GM13976 (cell line): ENCODE data around the gene IL22RA1.

ENCODE experiments used
- DNase-seq: peaks from one replicate; pipeline ENCODE4 v3.0.0; 2012; ENCODE audit warnings: low spot score
- in situ Hi-C: fragments of 300-500 bp; cut with MboI; formaldehyde crosslinking; loops from one replicate; pipeline ENCODE4 v1.12.0; 2022; ENCODE audit warnings: low sequenced_read_pairs, mixed read lengths, inconsistent platforms; ENCODE audit not compliant: unreplicated experiment
- TF ChIP-seq, protein P1 (sequence below): IDR thresholded peaks from 2 replicates; pipeline ENCODE4 v1.5.1; 2012; ENCODE audit warnings: borderline replicate concordance, mild to moderate bottlenecking; ENCODE audit not compliant: insufficient read depth; ENCODE audit errors: extremely low read depth, missing control alignments, control extremely low read depth

The IL22RA1 gene

DNA sequence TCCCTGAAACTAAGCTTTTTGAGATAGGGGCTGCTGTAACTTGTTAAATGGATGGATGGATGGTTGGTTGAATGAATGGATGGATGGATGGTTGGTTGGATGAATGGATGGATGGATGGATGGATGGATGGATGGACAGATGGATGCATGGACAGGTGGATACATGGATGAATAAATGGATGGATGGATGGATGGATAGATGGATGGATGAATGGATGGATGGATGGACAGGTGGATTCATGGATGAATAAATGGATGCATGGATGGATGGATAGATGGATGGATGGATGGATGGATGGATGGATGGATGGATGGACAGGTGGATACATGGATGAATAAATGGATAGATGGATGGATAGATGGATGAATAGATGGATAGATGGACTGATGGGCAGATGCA is 57.9 kb downstream of the IL22RA1 start:
- in situ Hi-C loops = no loop called here
- no peak for DNase-seq
- TF ChIP-seq, protein P1, sequence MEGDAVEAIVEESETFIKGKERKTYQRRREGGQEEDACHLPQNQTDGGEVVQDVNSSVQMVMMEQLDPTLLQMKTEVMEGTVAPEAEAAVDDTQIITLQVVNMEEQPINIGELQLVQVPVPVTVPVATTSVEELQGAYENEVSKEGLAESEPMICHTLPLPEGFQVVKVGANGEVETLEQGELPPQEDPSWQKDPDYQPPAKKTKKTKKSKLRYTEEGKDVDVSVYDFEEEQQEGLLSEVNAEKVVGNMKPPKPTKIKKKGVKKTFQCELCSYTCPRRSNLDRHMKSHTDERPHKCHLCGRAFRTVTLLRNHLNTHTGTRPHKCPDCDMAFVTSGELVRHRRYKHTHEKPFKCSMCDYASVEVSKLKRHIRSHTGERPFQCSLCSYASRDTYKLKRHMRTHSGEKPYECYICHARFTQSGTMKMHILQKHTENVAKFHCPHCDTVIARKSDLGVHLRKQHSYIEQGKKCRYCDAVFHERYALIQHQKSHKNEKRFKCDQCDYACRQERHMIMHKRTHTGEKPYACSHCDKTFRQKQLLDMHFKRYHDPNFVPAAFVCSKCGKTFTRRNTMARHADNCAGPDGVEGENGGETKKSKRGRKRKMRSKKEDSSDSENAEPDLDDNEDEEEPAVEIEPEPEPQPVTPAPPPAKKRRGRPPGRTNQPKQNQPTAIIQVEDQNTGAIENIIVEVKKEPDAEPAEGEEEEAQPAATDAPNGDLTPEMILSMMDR = no peak

DNA sequence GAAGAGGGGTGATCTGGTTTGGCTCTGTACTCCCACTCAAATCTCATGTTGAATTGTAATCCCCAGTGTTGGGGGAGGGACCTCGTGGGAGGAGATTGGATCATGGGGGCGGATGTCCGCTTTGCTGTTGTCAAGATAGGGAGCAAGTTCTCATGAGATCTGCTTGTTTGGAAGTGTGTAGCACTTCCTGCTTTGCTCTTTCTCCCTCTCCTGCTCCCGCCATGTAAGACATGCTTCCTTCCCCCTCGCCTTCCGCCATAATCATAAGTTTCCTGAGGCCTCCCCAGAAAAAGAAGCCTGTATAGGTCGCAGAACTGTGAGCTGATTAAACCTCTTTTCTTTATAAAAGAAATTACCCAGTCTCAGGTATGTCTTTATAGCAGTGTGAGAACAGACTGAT is 58.9 kb downstream of the IL22RA1 start:
- DNase-seq = no peak
- TF ChIP-seq, protein P1 = no peak
- in situ Hi-C loops = no loop called here

DNA sequence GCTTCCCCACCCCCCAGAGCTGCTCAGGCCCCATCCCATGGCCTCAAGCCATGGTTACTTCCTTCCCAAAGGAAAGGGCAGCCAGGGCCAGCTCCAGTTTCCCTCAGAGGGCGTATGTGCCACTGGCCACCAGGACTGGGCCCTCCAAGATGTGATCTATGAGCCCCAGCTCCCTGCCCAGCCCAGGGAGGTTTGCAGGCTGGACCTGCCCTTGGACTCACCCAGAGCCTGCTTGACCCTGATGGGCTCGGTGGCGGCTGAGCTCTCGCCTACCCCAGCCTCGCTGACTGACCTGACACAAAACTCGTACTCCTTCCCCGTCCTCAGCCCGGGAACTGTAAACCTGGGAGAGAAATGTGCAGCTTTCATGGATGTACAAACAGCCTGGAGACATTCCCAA is 60.6 kb downstream of the IL22RA1 start:
- in situ Hi-C loops = no loop called here
- no peak for DNase-seq
- TF ChIP-seq, protein P1 = no peak

DNA sequence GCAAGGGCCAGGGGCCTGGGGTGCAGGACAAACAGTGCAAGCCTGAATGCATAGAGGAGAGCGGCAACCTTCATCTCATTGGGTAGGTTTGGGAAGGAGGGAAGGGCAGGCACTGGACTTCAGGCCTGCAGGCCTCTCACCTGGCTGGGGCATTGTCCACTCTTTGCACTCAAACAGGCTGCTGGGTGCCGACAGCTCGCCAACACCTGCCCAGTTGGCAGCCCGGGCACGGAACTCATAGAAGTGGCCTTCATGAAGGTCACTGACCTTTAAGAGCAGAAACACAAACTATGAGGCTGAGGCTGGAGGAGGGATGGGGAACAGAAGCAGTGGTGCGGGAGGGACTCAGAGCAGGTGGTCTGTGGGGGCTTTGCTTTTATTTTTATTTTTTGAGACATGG is 61.8 kb downstream of the IL22RA1 start:
- TF ChIP-seq, protein P1 = no peak
- no peak for DNase-seq
- in situ Hi-C loops = no loop called here

DNA sequence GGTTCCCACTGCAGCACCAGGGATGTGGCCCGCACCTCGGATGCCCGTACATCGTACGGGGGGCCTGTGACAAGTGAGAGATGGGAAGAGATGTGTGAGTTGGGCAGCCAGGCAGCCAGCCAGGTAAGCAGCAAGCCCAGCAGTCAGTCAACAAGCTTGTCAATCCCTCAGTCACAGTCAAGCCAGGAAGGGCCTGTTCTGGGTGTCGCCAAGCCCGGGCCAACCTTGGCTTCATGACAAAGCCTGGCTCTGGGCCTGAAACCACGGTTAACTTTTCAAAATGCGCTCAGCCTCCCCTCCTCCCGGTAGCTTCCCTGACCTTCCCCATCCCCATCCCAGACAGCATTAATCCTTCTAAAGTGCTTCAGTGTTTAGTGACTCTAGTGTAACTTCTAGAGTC is 62.8 kb downstream of the IL22RA1 start:
- DNase-seq = no peak
- TF ChIP-seq, protein P1 = no peak
- in situ Hi-C loops = no loop called here

DNA sequence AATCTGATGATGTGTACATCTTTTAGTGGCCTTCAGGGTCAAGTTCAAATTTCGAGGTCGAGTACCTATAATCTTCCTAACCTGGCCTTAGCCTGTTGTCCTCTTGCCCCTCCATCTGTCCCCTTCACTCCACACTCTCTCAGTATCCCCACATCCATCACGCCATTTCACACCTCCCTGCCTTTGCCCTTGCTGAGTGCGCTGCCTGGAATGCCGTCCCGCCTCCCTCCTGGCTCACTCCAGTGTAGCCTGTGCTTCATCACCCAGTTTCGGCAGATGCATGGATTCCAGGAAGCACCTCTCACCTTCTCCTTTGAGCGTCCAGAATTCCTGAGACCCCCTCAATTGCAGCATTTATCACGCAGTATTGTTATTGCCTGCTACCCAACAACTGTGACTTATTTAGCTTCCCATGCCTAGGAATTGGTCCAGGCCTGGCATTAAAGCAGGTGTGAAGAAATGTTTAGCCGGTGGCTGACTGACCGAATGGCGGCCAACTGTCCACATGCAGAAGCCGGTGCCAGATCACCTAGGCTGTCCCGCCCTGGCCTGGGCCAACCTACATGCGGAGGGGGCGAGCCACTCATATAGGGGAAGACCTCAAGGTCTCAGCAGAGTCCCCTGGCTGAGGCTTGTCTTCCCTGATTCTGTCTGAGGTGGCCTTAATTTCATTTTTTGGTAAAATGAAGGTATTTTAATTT is 65.5 kb downstream of the IL22RA1 start:
- in situ Hi-C loops = no loop called here
- DNase-seq = no peak
- TF ChIP-seq, protein P1 = no peak
